Astrocyte of the spinal cord (primary cell): ENCODE results near the gene SCAND1.
"Not testable (repeated sequence)": the region's sequence is repeated elsewhere in the genome, so short reads cannot be mapped to it uniquely, and the experiment has no call there.

Experiments
- DNase-seq: peaks from one replicate; pipeline ENCODE4 v3.0.0; 2011; ENCODE audit warnings: low read depth, low spot score
- H3K4me3 ChIP-seq: 2 replicates; pipeline ENCODE4 v1.5.1; 2011; ENCODE audit warnings: low read depth, mild to moderate bottlenecking, low read length, moderate library complexity
- CTCF ChIP-seq: IDR thresholded peaks from 2 replicates; pipeline ENCODE4 v1.5.1; 2012; ENCODE audit warnings: low read depth, mild to moderate bottlenecking, low read length, inconsistent platforms
- in situ Hi-C: cut with HindIII; loops from 2 replicates; pipeline ENCODE4 v1.10.0; 2017; ENCODE audit warnings: low sequenced_read_pairs

SCAND1 gene

GRCh38 chr20:35952480-35953386, 1.6 kb downstream of the SCAND1 start:
- peak; percentile 22 for DNase-seq
- H3K4me3 ChIP-seq, result peak overlapping the region; percentile 92
- in situ Hi-C loops, result no loop called here
- TF ChIP-seq CTCF, result no peak

GRCh38 chr20:35952080-35952479, 2.2 kb downstream of the SCAND1 start:
- in situ Hi-C loops, DNase-seq, H3K4me3 ChIP-seq: not testable (repeated sequence)

- DNase-seq, result no peak
- H3K4me3 ChIP-seq, result no peak overlapping the region
- TF ChIP-seq CTCF, result no peak
- in situ Hi-C loops, result no loop called here
Measured at GRCh38 chr20:35950093-35950492, 4.2 kb downstream of the SCAND1 start.

- TF ChIP-seq CTCF, result no peak
- DNase-seq, result peak; percentile 60
- H3K4me3 ChIP-seq, result no peak overlapping the region
- in situ Hi-C loops, result no loop called here
Measured at GRCh38 chr20:35947907-35948306, 6.4 kb downstream of the SCAND1 start.

DNA sequence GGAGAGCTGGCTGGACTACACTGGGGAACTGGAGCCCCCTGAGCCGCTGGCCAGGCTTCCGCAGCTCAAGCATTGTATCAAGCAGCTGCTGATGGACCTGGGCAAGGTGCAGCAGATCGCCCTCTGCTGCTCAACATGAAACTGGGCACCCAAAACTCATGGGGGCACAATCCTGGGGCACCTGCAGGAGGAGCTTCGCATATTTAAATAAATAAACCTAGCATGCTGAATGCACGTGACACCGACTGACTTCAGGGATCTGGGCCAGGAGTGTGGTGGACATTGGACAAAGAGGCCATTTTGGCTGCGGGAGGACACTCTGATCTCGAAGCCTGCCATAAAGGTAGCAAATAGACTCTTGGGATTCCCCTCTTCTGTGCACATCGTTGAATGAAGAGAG, 6.8 kb downstream of the SCAND1 start:
- DNase-seq, result no peak
- in situ Hi-C loops, result no loop called here
- no peak overlapping the region for H3K4me3 ChIP-seq
- TF ChIP-seq CTCF, result peak; percentile 37

DNA sequence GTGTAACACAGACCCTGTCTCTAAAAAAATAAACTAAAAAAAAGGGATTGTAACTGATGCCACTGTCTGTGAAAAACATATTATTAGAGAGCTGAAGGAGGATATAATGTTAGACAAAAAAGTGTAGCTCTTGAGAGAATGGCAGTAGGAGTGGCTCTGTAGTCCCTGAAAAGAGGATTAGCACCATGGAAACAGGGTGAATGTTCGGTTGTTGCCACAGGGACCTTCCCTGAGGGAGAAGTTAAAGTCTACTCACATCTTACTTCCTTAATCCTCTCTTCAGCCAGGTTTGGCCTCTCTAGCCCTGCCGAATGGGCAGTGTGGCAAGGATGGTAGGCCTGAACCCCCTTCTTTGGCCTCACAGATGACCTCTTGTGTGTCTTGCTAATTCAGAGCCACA, 12.1 kb downstream of the SCAND1 start:
- H3K4me3 ChIP-seq, result no peak overlapping the region
- DNase-seq, result no peak
- TF ChIP-seq CTCF, result no peak
- in situ Hi-C loops, result no loop called here

DNA sequence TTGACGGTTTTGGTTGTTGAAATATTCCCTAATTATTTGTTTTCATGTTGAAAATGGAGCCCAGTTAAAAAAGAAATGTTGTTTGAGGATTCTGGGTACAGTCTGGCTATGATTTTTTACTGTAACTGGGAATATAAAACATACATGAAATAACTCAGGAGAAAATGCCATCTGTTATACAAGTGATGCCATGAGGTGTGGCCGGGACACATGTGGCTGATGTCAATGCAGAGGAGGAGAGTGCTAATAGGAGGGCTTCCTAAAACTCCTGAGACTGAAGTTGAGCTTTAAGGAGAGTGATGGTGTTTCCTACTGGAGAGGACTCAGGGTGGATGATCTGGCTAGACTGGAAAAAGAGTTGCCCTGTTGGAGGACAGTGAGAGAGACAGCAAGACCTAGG, 12.7 kb downstream of the SCAND1 start:
- no peak for TF ChIP-seq CTCF
- DNase-seq, result no peak
- in situ Hi-C loops, result no loop called here
- H3K4me3 ChIP-seq, result no peak overlapping the region
